ENCODE data around the gene IGSF21. TPM values are rescaled to one million over a fixed set of nuclear protein-coding genes. Genes with fewer than 3 reads are reported as not detected.

IGSF21 gene
- total RNA-seq, 4 donors from 2014 or later, result not detected

DNA sequence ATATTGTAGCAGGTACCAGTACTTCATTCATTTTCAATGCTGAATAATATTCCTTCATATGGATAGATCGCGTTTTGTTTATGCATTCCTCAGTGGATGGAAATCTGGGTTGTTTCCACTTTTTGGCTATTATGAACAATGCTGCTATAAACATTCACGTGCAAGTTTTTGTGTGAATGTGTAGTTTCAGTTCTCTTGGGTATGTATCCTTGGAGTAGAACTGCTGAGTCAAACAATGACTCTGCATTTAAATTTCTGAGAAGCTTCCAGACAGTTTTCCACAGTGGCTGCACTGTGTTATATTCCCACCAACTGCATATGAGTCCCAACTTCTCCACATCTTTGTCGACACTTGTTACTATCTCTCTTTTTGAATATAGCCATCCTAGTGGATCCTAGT lies 235.1 kb downstream of the IGSF21 start:
- H3K27ac ChIP-seq, result no peak overlapping the region
- no peaks in the 10 kb centered on the region for H3K36me3 ChIP-seq
- H3K9me3 ChIP-seq, result no peaks in the 10 kb centered on the region
- no peaks in the 10 kb centered on the region for H3K27me3 ChIP-seq
- no peak overlapping the region for H3K4me3 ChIP-seq
- TF ChIP-seq POLR2A (IDR thresholded peaks at IDR 0.05), result no peak
- TF ChIP-seq, protein P1, sequence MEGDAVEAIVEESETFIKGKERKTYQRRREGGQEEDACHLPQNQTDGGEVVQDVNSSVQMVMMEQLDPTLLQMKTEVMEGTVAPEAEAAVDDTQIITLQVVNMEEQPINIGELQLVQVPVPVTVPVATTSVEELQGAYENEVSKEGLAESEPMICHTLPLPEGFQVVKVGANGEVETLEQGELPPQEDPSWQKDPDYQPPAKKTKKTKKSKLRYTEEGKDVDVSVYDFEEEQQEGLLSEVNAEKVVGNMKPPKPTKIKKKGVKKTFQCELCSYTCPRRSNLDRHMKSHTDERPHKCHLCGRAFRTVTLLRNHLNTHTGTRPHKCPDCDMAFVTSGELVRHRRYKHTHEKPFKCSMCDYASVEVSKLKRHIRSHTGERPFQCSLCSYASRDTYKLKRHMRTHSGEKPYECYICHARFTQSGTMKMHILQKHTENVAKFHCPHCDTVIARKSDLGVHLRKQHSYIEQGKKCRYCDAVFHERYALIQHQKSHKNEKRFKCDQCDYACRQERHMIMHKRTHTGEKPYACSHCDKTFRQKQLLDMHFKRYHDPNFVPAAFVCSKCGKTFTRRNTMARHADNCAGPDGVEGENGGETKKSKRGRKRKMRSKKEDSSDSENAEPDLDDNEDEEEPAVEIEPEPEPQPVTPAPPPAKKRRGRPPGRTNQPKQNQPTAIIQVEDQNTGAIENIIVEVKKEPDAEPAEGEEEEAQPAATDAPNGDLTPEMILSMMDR (IDR thresholded peaks at IDR 0.05), result no peak
- no peaks in the 10 kb centered on the region for H3K4me1 ChIP-seq
- DNase-seq, result no peak

GRCh38 chr1:18343581-18343980 lies 236.0 kb downstream of the IGSF21 start:
- no peaks in the 10 kb centered on the region for H3K9me3 ChIP-seq
- no peak for DNase-seq
- no peak for TF ChIP-seq POLR2A (IDR thresholded peaks at IDR 0.05)
- TF ChIP-seq, protein P1 (IDR thresholded peaks at IDR 0.05), result no peak
- H3K27me3 ChIP-seq, result no peaks in the 10 kb centered on the region
- H3K4me3 ChIP-seq, result no peak overlapping the region
- H3K27ac ChIP-seq, result no peak overlapping the region
- no peaks in the 10 kb centered on the region for H3K36me3 ChIP-seq
- no peaks in the 10 kb centered on the region for H3K4me1 ChIP-seq

DNA sequence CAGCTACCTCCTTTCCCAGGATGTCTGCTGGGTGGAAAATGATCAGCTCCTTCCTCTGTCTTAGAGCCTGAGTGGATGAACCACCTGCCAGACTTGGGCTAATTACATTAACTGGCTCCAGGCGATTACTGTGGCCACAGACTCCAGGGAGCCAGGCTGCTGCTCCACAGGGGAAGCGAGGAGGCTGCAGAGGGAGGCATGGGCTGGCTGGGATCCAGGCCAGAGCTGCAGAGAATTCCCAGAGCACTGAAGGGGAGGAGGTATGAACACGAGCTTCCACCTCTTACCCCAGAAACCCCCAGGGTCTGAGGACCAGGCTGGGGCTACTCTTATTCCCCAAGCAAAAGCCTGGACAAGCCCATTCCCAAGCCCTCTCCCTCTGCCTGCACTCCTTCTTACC lies 237.2 kb downstream of the IGSF21 start:
- TF ChIP-seq, protein P1 (IDR thresholded peaks at IDR 0.05), result no peak
- TF ChIP-seq POLR2A (IDR thresholded peaks at IDR 0.05), result no peak
- H3K9me3 ChIP-seq, result no peaks in the 10 kb centered on the region
- no peaks in the 10 kb centered on the region for H3K4me1 ChIP-seq
- no peaks in the 10 kb centered on the region for H3K27me3 ChIP-seq
- DNase-seq, result no peak
- H3K36me3 ChIP-seq, result no peaks in the 10 kb centered on the region
- H3K4me3 ChIP-seq, result no peak overlapping the region
- H3K27ac ChIP-seq, result no peak overlapping the region

GRCh38 chr1:18347559-18347958 lies 240.0 kb downstream of the IGSF21 start:
- no peak overlapping the region for H3K27ac ChIP-seq
- no peak overlapping the region for H3K4me3 ChIP-seq
- no peaks in the 10 kb centered on the region for H3K27me3 ChIP-seq
- TF ChIP-seq, protein P1 (IDR thresholded peaks at IDR 0.05), result no peak
- no peak for TF ChIP-seq POLR2A (IDR thresholded peaks at IDR 0.05)
- no peak for DNase-seq
- H3K36me3 ChIP-seq, result no peaks in the 10 kb centered on the region
- no peaks in the 10 kb centered on the region for H3K9me3 ChIP-seq
- no peaks in the 10 kb centered on the region for H3K4me1 ChIP-seq

DNA sequence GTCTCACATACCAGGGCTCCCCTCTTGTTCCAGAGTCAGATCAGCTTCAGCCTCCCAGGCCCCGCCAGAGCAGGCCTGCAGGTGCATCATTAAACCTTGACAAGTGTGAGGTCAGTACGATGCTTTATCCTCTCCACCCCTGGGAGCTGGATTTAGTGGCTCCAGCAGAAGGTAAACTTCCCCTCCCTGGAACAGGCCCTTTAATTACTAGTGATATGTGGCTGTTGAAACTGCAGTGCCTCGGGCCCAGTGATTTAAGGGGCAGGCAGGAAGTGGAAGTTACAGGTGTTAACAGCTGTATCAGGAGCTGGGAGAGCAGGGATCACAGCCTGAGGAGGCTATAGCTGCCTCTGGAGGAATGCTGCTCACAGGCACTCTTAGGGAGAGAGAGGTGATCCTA lies 240.8 kb downstream of the IGSF21 start:
- TF ChIP-seq, protein P1 (IDR thresholded peaks at IDR 0.05), result no peak
- no peak for TF ChIP-seq POLR2A (IDR thresholded peaks at IDR 0.05)
- Histone ChIP-seq H3K27ac (no peak overlapping the region), H3K9me3 (no peaks in the 10 kb centered on the region), H3K4me3 (no peak overlapping the region), H3K4me1 (no peaks in the 10 kb centered on the region), H3K36me3 (no peaks in the 10 kb centered on the region), H3K27me3 (no peaks in the 10 kb centered on the region)
- no peak for DNase-seq

GRCh38 chr1:18350747-18351146 lies 243.1 kb downstream of the IGSF21 start:
- Histone ChIP-seq H3K9me3 (no peaks in the 10 kb centered on the region), H3K4me1 (no peaks in the 10 kb centered on the region), H3K27ac (no peak overlapping the region), H3K36me3 (no peaks in the 10 kb centered on the region), H3K27me3 (no peaks in the 10 kb centered on the region), H3K4me3 (no peak overlapping the region)
- no peak for DNase-seq
- TF ChIP-seq POLR2A (IDR thresholded peaks at IDR 0.05), result no peak
- TF ChIP-seq, protein P1 (IDR thresholded peaks at IDR 0.05), result no peak
